Heart left ventricle (tissue), 13 donors: Measurements from ENCODE around the gene PKD1.

Experiments
- CTCF ChIP-seq, 12 donors: fragments of 200-600 bp; sonication (generic) in 4 of 12; IDR thresholded peaks; one replicate each; pipeline versions ENCODE4 v1.5.0 to v1.8.0; 2018 to 2022; ENCODE audit warnings: antibody characterized with exemption in 12 of 12, mild to moderate bottlenecking in 5 of 12
- POLR2A ChIP-seq, 2 donors: fragments of 450-650 bp; IDR thresholded peaks; one replicate each; pipeline ENCODE4 v1.6.1; 2017; ENCODE audit warnings: antibody characterized with exemption in 2 of 2, mild to moderate bottlenecking in 2 of 2, moderate library complexity in 2 of 2
- donor health status: ischemic (EF 13 %, LVEDD 7.1; RV severe dilation, severe dysfunction).
- donor health status: DM: no; HTN: yes; CAD: no.
- donor health status: DM: no; HTN: no; CAD: no.
- donor health status: ischemic (EF 25% LVEDD 6.9; RV normal size, moderate dysfunction).
- donor health status: ischemic (EF 25% LVEDD 5.7; RV mildly dilated, moderate dysfunction).
- donor health status: ischemic (EF 35%, LVEDD 5.7; RV mildly dilated, moderate dysfunction).
- donor health status: nonischemic (EF 11% LVEDD 7.7; RV severe dilation, severe dysfunction).
- donor health status: DM: yes; HTN: yes; CAD: no.
- donor health status: PGD.
- donor health status: ischemic (EF 29% LVEDD 5.4; RV normal size, mild dysfunction).
- donor health status: nonischemic (EF 23%, LVEDD 6.1; RV moderate dilation, normal function).

GRCh38 chr16:2156849-2157224 lies 21.1 kb upstream of the PKD1 start:
- TF ChIP-seq CTCF (IDR thresholded peaks at IDR 0.05) (no peak), POLR2A (IDR thresholded peaks at IDR 0.05) (no peak)
